K562 (cell line): Measurements from ENCODE around the gene SH2B2.

Experiments used
- ZNF41 ChIP-seq: fragments of 250-450 bp; sonication (Bioruptor Pico); conservative IDR thresholded peaks from 2 replicates; pipeline ENCODE4 v1.4.0; 2020; ENCODE audit warnings: mild to moderate bottlenecking
- TF ChIP-seq, protein P1 (sequence below): sonication (generic); formaldehyde crosslinking; IDR thresholded peaks from 2 replicates; pipeline ENCODE4 v1.5.0; 2020; ENCODE audit warnings: missing genetic modification reagents

DNA sequence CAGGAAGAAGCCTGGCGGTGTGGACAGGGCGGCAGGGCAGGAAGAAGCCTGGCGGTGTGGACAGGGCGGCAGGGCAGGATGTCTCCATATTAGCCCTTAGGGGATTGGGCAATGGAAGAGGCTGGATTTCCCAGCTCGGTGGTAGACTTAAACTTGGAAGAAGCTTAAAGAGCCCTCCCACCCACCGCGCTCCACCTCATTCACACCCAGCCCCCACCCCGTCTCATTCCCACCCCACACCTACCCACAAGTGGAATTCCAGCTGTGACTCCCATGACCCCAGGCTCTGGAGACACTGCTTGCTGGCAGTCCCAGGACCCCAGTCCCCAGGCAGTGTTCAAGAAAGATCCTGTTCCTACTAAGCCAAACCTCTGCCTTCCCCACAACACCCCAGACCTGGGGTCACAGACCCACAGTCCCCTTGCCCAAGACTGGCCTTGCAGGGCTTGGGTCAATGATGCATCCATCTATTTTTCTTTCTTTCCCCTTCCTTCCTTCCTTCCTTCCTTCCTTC is 35.6 kb downstream of the SH2B2 start:
- TF ChIP-seq, protein P1, sequence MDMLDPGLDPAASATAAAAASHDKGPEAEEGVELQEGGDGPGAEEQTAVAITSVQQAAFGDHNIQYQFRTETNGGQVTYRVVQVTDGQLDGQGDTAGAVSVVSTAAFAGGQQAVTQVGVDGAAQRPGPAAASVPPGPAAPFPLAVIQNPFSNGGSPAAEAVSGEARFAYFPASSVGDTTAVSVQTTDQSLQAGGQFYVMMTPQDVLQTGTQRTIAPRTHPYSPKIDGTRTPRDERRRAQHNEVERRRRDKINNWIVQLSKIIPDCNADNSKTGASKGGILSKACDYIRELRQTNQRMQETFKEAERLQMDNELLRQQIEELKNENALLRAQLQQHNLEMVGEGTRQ = no peak
- no peak for TF ChIP-seq ZNF41
